ENCODE measurements around the gene SLC9A9.

DNA sequence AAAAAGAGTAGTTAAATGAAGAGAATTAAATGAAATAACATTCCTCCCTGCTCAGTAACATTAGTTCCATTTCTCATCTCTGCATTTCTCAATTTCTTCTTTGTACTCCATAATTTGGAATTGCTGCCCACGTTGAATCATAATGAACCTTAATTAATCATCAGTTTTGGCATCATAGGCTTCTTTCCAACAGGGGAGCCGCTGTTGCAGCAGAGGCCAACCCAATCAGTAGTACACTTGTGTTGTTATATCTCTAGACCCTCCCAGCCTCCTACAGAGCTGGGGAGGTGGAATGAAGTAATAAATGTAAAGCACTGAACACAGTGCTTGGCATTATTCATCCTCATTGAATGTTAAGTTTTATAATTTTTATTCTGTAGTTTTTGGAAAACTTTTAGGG is 488.0 kb downstream of the SLC9A9 start:
- TF ChIP-seq, protein P1, sequence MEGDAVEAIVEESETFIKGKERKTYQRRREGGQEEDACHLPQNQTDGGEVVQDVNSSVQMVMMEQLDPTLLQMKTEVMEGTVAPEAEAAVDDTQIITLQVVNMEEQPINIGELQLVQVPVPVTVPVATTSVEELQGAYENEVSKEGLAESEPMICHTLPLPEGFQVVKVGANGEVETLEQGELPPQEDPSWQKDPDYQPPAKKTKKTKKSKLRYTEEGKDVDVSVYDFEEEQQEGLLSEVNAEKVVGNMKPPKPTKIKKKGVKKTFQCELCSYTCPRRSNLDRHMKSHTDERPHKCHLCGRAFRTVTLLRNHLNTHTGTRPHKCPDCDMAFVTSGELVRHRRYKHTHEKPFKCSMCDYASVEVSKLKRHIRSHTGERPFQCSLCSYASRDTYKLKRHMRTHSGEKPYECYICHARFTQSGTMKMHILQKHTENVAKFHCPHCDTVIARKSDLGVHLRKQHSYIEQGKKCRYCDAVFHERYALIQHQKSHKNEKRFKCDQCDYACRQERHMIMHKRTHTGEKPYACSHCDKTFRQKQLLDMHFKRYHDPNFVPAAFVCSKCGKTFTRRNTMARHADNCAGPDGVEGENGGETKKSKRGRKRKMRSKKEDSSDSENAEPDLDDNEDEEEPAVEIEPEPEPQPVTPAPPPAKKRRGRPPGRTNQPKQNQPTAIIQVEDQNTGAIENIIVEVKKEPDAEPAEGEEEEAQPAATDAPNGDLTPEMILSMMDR (IDR thresholded peaks at IDR 0.05), result no peak
- TF ChIP-seq POLR2A (IDR thresholded peaks at IDR 0.05), result no peak

Data from breast epithelium (tissue), 3 donors.